KOPT-K1 (cell line): ENCODE results near the gene ABCD1.

Experiments
- H3K27ac ChIP-seq: fragments of 200-600 bp; sonication (generic); 2 replicates; pipeline ENCODE4 v1.5.1; 2016; ENCODE audit warnings: antibody characterized with exemption, mild to moderate bottlenecking, low read depth, low read length; ENCODE audit not compliant: poor library complexity, severe bottlenecking
- H3K36me3 ChIP-seq: fragments of 200-600 bp; sonication (generic); 2 replicates; pipeline ENCODE4 v1.5.1; 2017; ENCODE audit warnings: antibody characterized with exemption, mild to moderate bottlenecking, low read length, moderate library complexity; ENCODE audit not compliant: insufficient read depth
- H3K9me3 ChIP-seq: fragments of 200-600 bp; sonication (generic); 2 replicates; pipeline ENCODE4 v1.5.1; 2017; ENCODE audit warnings: antibody characterized with exemption, low read length, mild to moderate bottlenecking; ENCODE audit not compliant: insufficient read depth, poor library complexity, severe bottlenecking

ABCD1 gene

DNA sequence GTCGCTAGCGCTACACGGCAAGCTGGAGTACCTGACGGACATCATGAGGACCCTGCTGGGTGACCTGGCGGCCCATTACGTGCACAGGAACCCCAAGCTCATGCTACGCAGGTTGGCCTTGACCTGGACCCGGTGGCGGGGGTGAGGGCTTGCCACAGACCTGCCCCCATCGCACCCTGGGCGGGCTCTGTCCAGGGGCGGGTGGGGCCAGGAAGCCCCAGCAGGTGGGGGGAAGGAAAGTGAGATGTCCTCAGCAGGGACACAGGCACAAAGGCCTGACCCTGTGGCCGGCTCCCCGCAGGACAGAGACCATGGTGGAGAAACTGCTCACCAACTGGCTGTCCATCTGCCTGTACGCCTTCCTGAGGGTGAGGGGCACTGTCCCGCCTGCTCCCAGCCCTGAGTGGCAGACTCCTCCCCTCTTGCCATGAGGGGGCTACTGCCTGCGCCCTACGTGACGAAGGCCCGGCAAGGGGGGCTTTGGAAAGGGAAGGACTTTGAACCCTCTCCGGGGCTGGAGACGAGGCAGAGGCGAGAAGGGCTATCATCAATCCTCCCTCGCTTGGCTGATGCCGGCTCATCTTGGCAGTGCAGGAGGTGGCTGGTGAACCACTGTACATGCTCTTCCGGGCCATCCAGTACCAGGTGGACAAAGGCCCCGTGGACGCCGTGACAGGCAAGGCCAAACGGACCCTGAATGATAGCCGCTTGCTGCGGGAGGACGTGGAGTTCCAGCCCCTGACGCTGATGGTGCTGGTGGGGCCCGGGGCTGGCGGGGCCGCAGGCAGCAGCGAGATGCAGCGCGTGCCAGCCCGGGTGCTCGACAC lies 50.9 kb downstream of the ABCD1 start:
- Histone ChIP-seq H3K9me3 (no peaks in the 10 kb centered on the region), H3K36me3 (no peaks in the 10 kb centered on the region), H3K27ac (no peak overlapping the region)

DNA sequence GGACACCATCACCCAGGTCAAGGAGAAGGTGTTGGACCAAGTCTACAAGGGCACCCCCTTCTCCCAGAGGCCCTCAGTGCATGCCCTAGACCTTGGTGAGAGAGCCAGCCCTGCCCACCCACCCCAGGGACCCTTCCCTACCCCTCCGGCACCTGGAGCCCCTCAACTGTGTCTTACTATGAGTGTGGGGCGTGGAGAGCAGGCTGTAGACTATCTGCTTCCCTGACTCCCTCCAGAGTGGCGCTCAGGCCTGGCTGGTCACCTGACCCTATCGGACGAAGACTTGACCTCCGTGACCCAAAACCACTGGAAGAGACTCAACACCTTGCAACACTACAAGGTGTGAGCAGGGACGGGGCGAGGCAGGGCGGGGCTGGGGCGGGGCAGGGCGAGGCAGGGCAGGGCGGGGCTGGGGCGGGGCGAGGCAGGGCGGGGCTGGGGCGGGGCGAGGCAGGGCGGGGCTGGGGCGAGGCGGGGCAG lies 51.5 kb downstream of the ABCD1 start:
- no peak overlapping the region for H3K27ac ChIP-seq
- H3K9me3 ChIP-seq: no peaks in the 10 kb centered on the region

DNA sequence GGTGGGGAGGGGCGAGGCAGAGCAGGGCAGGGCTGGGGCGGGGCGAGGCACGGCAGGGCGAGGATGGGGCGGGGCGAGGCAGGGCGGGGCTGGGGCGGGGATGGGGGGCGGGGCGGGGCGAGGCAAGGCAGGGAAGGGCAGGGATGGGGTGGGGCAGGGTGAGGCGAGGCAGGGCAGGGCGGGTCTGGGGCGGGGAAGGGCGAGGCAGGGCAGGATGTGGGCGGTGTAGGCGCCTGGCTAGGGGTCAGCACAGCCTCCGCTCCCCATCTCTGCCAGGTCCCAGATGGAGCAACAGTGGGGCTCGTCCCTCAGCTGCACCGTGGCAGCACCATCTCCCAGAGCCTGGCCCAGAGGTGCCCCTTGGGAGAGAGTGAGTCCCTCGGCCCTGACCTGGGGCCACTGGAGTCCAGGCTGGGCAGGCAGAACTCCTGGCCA lies 52.0 kb downstream of the ABCD1 start:
- Histone ChIP-seq H3K27ac (no peak overlapping the region), H3K36me3 (no peaks in the 10 kb centered on the region), H3K9me3 (no peaks in the 10 kb centered on the region)

More for the DNA sequence above, 51.5 kb downstream of the ABCD1 start:
- no peaks in the 10 kb centered on the region for H3K36me3 ChIP-seq

DNA sequence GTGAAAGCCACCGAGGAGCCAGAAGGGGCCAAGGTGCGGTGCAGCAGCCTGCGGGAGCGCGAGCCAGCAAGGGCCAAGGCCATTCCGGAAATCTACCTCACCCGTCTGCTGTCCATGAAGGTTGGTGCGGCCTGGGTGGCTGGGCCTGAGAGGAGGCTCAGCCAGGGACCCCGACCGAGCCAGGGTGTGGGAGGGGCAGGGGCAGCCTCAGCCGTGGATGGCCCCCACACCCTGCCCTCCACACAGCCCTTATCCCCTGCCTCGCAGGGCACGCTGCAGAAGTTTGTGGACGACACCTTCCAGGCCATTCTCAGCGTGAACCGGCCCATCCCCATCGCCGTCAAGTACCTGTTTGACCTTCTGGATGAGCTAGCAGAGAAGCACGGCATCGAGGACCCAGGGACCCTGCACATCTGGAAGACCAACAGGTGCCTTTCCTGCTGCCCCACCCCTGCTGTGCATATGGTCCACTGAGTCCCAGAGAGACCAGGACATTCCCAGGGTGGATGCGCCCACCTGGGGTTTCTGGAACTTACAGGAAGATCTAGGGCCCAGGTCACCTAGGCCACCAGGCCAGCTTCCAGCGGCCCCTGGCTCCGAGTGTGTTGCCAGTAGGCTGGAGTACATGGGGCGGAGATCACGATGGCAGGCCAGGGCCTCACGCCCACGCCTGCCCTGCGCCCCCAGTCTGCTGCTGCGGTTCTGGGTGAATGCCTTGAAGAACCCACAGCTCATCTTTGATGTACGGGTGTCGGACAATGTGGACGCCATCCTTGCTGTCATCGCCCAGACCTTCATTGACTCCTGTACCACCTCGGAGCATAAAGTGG lies 52.8 kb downstream of the ABCD1 start:
- no peaks in the 10 kb centered on the region for H3K36me3 ChIP-seq
- H3K27ac ChIP-seq: no peak overlapping the region
- no peaks in the 10 kb centered on the region for H3K9me3 ChIP-seq

DNA sequence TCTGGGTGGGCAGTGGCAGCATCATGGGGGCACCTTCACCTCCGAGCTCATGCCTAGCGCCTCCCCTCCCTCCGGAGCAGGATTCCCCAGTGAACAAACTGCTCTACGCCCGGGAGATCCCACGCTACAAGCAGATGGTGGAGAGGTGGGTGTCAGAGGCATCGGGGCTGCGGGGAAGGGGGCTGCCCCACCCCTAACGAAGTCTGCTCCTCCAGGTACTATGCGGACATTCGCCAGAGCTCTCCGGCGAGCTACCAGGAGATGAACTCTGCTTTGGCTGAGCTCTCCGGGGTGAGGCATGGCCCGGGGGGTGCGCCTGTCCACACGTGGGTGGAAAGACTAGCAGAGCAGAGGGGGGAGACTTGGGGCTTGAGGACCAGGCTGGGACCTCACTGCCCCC lies 53.5 kb downstream of the ABCD1 start:
- H3K9me3 ChIP-seq: no peaks in the 10 kb centered on the region

DNA sequence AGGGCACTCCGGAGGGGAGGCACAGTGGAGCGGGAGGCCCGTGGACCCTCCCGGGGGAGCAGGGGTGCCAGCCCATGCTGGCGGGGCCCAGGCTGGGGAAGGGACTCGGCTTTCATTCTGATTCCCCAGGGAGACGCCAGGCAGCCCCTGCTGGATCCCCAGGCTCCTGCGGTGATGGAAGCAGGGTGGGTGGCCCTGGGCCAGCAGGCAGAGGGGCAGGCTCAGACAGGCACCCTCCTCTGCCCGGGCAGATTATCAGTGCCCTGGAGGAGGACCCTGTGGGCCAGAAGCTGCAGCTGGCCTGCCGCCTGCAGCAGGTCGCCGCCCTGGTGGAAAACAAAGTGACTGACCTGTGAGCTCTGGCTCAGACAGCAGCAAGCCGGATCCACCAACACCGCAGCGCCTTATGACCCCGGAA lies 54.0 kb downstream of the ABCD1 start:
- Histone ChIP-seq H3K9me3 (no peaks in the 10 kb centered on the region), H3K27ac (no peak overlapping the region), H3K36me3 (no peaks in the 10 kb centered on the region)

More for the DNA sequence above, 53.5 kb downstream of the ABCD1 start:
- Histone ChIP-seq H3K36me3 (no peaks in the 10 kb centered on the region), H3K27ac (no peak overlapping the region)

DNA sequence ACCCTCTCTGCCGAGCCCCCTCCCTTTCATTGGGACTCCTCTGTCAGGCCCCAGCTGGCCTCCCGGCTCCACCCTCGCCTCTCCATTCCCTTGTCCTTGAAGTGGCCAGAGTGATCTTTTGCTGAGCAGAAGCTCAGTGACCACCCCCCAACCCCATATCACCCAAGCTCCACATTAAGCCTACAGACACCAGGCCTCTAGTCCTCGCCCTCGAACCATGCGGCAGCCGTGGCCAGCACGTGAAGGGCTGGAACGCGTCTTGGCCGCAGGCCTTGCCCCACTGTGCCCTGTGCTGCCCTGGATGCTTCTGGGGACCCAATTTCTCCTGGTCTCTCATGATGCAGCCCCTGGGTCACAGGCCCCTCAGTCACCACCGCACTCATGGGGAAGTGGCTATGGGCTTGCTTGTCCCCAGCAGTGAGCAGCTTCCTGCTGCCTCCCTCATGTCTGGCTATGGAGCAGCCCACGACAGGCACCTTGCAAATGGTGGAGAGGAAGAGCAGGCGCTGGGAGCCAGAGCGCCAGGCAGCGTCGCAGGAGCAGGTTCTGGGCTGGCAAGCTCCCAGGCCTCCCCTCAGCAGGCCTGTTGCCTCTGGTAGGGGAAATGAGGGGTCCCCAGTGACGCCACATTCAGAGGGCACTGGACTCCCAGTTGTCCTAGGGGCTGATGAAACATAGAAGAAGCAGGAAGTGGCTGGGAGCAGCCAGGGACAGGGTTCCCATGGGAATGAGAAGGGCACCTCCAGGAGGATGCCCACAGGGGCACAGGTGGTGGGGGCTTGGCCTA lies 55.4 kb downstream of the ABCD1 start:
- no peak overlapping the region for H3K27ac ChIP-seq
- no peaks in the 10 kb centered on the region for H3K36me3 ChIP-seq
- no peaks in the 10 kb centered on the region for H3K9me3 ChIP-seq

DNA sequence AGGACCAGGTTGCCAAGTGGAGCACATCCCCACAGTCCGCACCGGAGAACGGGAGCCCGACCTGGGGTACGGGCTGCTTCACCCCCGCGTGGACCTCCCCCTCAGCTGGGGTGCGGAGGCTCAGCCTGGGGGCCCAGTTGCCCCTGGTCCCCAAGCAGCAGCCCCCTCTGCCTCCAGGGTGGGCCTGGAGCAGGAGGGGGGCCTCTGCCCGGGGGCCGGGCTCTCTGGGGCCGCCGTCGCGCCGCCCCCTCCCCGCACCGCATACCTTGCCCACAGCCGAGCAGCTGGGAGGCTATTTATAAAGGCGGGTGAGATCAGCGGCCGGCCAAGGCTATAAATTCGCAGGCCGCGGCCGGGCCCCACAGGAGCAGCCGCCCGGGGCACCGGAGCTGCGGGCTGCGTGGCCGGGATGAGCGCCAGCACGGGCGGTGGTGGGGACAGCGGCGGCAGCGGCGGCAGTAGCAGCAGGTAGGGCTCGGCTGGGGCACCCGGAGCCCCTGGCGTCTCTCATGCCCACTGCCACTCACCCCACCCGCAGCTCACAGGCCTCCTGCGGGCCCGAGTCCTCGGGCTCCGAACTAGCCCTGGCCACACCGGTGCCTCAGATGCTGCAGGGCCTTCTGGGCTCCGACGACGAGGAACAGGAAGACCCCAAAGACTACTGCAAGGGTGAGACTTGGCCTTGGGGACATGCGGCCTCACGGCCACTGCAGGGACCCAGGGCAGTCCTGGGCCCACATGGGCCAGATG lies 56.2 kb downstream of the ABCD1 start, which contains the start of gene SRPK3:
TSS of gene SRPK3 (plus strand) at position 364 of the 750 bp plus-strand sequence. CDS start at position 410, 46 bp downstream.
- H3K9me3 ChIP-seq: no peaks in the 10 kb centered on the region
- peaks cover 7% of the 10 kb centered on the region; the same call in 1 of the 2 replicates for H3K36me3 ChIP-seq
- H3K27ac ChIP-seq: no peak within 1 kb of the TSS

DNA sequence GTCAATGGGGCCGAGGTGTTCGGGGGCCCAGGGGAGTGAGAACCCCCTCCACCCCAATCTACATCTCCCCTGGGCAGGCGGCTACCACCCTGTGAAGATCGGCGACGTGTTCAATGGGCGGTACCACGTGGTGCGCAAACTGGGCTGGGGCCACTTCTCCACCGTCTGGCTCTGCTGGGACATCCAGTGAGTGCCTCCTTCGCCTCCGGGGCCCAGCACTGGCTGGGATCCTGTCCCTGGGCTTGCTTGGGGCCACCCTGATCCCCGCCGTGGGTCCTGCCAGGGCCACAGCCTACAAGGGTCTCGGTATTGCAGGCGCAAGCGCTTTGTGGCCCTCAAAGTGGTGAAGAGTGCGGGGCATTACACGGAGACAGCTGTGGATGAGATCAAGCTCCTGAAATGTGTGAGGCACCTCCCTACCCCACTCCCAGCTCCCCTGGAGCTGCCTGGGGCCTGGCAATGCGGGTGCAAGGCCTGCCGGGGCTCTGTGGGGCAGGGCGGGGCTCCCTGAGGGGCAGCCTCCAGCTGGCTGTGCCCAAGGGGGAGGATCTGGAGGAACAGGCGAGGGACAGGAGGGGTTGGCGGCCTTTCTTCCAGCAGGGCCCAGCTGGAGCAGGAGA lies 56.9 kb downstream of the ABCD1 start:
- no peaks in the 10 kb centered on the region for H3K9me3 ChIP-seq
- H3K27ac ChIP-seq: no peak overlapping the region

DNA sequence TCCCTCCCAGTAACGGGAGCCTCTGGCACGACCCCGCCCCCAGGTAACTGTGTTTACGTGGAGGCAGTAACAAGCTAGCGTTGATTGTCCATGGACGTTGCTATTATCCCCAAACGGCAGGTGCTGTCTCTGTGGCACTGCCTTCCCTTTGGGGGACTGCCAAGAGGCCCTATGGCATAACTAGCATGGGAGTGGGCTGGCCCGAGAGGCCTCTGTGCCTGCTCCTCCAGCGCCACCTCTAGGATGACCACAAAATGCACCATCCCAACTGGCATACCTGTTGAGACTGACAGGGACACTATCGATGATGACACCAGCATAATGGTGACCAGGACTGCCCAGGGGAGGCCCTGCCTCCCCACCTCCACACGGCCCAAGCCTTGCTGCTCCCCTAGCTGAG lies 57.7 kb downstream of the ABCD1 start:
- Histone ChIP-seq H3K9me3 (no peaks in the 10 kb centered on the region), H3K27ac (no peak overlapping the region), H3K36me3 (peaks cover 22% of the 10 kb centered on the region; the same call in 1 of the 2 replicates)

More for the DNA sequence above, 56.9 kb downstream of the ABCD1 start:
- H3K36me3 ChIP-seq: peaks cover 14% of the 10 kb centered on the region; the same call in 1 of the 2 replicates

DNA sequence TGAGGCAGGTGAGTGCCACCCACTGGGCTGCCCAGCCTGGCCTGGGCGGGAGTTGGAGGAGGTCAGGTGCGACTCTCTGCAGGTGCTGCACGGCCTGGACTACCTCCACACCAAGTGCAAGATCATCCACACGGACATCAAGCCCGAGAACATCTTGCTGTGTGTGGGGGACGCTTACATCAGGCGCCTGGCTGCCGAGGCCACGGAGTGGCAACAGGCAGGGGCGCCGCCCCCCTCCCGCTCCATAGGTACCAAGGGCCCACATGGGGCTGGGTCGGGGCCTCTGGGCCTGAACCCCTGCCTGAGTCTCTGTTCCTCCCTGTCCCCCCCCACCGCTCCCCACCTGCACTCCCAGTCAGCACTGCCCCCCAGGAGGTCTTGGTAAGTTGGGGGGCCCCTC lies 58.2 kb downstream of the ABCD1 start:
- Histone ChIP-seq H3K9me3 (no peaks in the 10 kb centered on the region), H3K36me3 (peaks cover 27% of the 10 kb centered on the region; the same call in 1 of the 2 replicates), H3K27ac (no peak overlapping the region)

DNA sequence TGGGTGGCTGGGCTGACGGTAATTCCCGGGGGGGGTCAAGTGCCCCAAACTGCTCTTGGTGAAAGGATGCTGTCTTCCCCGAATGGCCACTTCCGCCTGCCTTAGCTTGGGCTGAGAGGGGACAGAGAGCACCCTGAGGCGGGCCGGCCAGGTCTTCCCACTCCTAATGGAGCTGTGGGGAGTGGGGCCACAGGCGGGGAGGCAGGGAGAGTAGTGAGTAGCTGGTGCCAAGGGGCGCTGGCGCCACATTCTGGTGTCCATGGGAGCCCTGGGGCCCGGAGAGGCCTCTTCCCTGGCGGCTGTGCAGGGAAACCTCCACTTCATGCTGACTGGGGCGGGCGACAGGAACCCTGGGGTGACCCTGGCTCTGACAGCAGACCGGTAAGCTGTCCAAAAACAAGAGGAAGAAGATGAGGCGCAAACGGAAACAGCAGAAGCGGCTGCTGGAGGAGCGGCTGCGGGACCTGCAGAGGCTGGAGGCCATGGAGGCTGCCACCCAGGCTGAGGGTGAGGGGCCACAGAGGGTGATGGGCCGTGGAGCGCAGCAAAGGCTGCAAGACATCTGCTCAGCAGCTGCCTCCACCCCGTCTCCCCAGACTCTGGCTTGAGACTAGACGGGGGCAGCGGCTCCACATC lies 58.8 kb downstream of the ABCD1 start:
- H3K27ac ChIP-seq: no peak overlapping the region
- H3K36me3 ChIP-seq: peaks cover 33% of the 10 kb centered on the region; the same call in 1 of the 2 replicates
- H3K9me3 ChIP-seq: no peaks in the 10 kb centered on the region

DNA sequence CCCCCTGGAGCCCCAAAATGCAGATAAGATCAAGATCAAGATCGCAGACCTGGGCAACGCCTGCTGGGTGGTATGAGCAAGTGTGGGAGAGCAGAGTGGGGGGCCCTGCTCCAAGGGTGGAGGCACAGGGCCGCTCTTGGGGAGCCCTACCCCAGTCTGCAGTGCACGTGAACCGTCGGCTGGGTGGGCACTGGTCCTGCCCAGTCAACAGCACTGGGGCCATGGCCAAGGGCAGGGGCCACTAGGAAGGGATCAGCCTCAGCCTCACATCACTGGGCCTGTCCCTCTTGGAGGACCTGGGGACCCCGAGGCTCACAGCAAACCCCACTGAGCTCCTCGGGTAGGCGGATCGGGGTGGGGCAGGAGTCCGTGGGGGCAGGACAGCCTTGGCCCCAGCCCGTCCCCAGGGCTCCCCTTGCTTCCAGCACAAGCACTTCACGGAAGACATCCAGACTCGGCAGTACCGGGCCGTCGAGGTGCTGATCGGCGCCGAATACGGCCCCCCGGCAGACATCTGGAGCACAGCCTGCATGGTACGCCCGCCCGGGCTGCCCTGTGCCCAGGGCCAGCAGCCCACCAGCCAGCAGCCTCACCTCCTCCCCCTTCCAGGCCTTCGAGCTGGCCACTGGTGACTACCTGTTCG lies 59.8 kb downstream of the ABCD1 start:
- H3K9me3 ChIP-seq: no peaks in the 10 kb centered on the region
- H3K27ac ChIP-seq: no peak overlapping the region
- H3K36me3 ChIP-seq: peaks cover 38% of the 10 kb centered on the region; the same call in 1 of the 2 replicates
